Raji (cell line): ENCODE results near the gene LAPTM5.
A peak's percentile ranks its signal among the peaks of the same experiment; 100 is the strongest.

Experiments
- POLR2A ChIP-seq: IDR thresholded peaks from 2 replicates; pipeline ENCODE4 v1.6.1; 2011; ENCODE audit warnings: low read depth, low read length, control low read depth; ENCODE audit not compliant: insufficient read depth

LAPTM5 gene

GRCh38 chr1:30757352-30758120, at the start of gene LAPTM5:
LAPTM5 (minus strand) TSS chr1:30757774; CDS start chr1:30757745, 29 bp downstream.
- peak; percentile 94 for TF ChIP-seq POLR2A

GRCh38 chr1:30806381-30807317, 49.1 kb upstream of the LAPTM5 start:
- TF ChIP-seq POLR2A = no peak

- no peak for TF ChIP-seq POLR2A
Observed at GRCh38 chr1:30805304-30806003, 47.9 kb upstream of the LAPTM5 start.

GRCh38 chr1:30804822-30805221, 47.2 kb upstream of the LAPTM5 start:
- no peak for TF ChIP-seq POLR2A

- no peak for TF ChIP-seq POLR2A
Observed at GRCh38 chr1:30804352-30804751, 46.8 kb upstream of the LAPTM5 start.

GRCh38 chr1:30803562-30803961, 46.0 kb upstream of the LAPTM5 start:
- no peak for TF ChIP-seq POLR2A

- no peak for TF ChIP-seq POLR2A
Observed at GRCh38 chr1:30801771-30802198, 44.2 kb upstream of the LAPTM5 start.

- no peak for TF ChIP-seq POLR2A
Observed at GRCh38 chr1:30799233-30799511, 41.6 kb upstream of the LAPTM5 start.

GRCh38 chr1:30798389-30799232, 41.0 kb upstream of the LAPTM5 start:
- no peak for TF ChIP-seq POLR2A

GRCh38 chr1:30795026-30795425, 37.5 kb upstream of the LAPTM5 start:
- TF ChIP-seq POLR2A = no peak

- no peak for TF ChIP-seq POLR2A
Observed at GRCh38 chr1:30794260-30794659, 36.7 kb upstream of the LAPTM5 start.

- no peak for TF ChIP-seq POLR2A
Observed at GRCh38 chr1:30793209-30793608, 35.6 kb upstream of the LAPTM5 start.

- TF ChIP-seq POLR2A = no peak
Observed at GRCh38 chr1:30791868-30792267, 34.3 kb upstream of the LAPTM5 start.
